Adrenal gland (tissue), 5 donors: ENCODE measurements around the gene LSM14A.

Experiments used
- CTCF ChIP-seq, 6 experiments: fragments of 450-650 bp in 4 of 6; fragments of 200-600 bp in 2 of 6; sonication (generic) in 1 of 6; IDR thresholded peaks; 1 replicate in 5 of 6; 2 replicates in 1 of 6; pipeline versions ENCODE4 v1.5.1 to v1.8.0; 2016 to 2021; ENCODE audit warnings: antibody characterized with exemption in 6 of 6, mild to moderate bottlenecking in 2 of 6, moderate library complexity in 1 of 6
- POLR2A ChIP-seq, 2 donors: fragments of 450-650 bp; IDR thresholded peaks; one replicate each; pipeline ENCODE4 v1.6.1; 2017; ENCODE audit warnings: antibody characterized with exemption in 2 of 2, mild to moderate bottlenecking in 2 of 2, moderate library complexity in 1 of 2
- donor health status: DM: no; HTN: no; CAD: no.

GRCh38 chr19:34236035-34236987 is 64.0 kb downstream of the LSM14A start:
- TF ChIP-seq CTCF (IDR thresholded peaks at IDR 0.05), result no peak
- TF ChIP-seq POLR2A (IDR thresholded peaks at IDR 0.05), result no peak
